ENCODE data around the gene TMPRSS11A.

TMPRSS11A gene

DNA sequence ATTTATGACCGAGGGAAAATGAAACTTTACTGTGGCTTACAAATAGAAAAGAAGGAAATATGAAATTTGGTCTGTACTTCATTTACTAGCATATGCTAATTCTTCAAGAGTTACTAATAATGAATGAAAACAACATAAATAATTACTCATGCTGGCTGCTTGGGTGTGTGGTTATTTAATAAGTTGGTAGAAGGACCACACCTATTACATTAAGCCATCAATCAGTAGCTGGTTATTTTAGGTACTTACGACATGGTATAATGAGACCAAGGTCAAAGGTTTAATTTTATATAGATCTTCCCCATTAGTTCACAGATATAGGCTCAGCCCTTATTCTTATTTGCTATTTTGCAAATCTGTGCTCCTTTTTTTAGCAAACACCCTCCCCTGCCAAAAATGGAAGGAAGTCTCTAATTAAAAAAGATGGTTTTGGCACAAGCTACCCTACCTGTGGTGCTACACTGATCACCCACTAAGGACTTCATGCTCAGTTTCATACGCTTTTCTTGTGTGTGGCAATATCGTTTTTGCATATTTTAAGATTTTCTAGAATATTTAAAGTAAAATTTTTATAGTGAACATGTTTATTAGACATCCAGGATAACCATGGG is 93.6 kb downstream of the TMPRSS11A start:
- no peak for DNase-seq (ENCODE audit: low read depth)

DNA sequence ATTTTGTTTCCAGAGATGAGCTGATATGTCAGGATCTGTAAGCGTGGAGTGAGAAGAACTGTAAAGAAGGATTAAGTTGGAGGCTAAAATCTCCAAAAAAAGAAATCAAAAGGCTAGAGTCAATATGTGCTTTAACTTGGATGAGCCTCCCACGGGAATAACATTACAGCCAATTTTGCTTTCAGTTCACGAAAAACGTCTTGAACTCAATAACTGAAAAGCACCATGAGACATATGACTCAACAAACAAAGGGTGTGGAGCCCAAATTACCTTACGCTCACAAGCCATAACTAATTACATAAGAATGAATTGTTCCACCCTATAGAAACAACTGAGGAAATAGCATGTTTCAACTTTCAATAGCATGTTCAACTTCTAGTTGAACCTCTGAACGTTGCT is 101.8 kb downstream of the TMPRSS11A start:
- DNase-seq (ENCODE audit: low read depth), result no peak
